Stimulated activated naive B cell treated with anti-CD40 and anti-IgM and Interleukin-4, amounts not matched to agents 10 μg/mL and 1 μg/mL and 100 μg/mL, for 72 hours (primary cell): ENCODE data around the gene FGFBP2.

ENCODE experiments used
- ATAC-seq, 2 donors: fragments of 150-1000 bp; cut with Tn5 transposase; replicated peaks; 2 replicates each; pipeline ENCODE4 v1.10.0; 2021; ENCODE audit warnings: moderate library complexity in 1 of 2
- DNase-seq: peaks from one replicate; pipeline ENCODE4 v3.0.0; 2021
- H3K27ac Mint-ChIP-seq: one replicate; pipeline ENCODE4 v1.8.0; 2022; ENCODE audit warnings: mild to moderate bottlenecking, mixed read lengths
- H3K27me3 Mint-ChIP-seq, 2 donors: one replicate each; pipeline ENCODE4 v1.8.0; 2022; ENCODE audit warnings: mixed read lengths in 2 of 2
- H3K36me3 Mint-ChIP-seq, 2 donors: one replicate each; pipeline ENCODE4 v1.8.0; 2022; ENCODE audit warnings: mixed read lengths in 2 of 2, mild to moderate bottlenecking in 1 of 2
- H3K4me1 Mint-ChIP-seq, 2 donors: one replicate each; pipeline ENCODE4 v1.8.0; 2022; ENCODE audit warnings: mixed read lengths in 2 of 2, mild to moderate bottlenecking in 1 of 2
- H3K4me3 Mint-ChIP-seq, 2 donors: one replicate each; pipeline ENCODE4 v1.8.0; 2022; ENCODE audit warnings: mild to moderate bottlenecking in 2 of 2, mixed read lengths in 2 of 2, moderate library complexity in 1 of 2
- H3K9me3 Mint-ChIP-seq, 2 donors: one replicate each; pipeline ENCODE4 v1.8.0; 2022; ENCODE audit warnings: mixed read lengths in 2 of 2, mild to moderate bottlenecking in 1 of 2

FGFBP2 gene

DNA sequence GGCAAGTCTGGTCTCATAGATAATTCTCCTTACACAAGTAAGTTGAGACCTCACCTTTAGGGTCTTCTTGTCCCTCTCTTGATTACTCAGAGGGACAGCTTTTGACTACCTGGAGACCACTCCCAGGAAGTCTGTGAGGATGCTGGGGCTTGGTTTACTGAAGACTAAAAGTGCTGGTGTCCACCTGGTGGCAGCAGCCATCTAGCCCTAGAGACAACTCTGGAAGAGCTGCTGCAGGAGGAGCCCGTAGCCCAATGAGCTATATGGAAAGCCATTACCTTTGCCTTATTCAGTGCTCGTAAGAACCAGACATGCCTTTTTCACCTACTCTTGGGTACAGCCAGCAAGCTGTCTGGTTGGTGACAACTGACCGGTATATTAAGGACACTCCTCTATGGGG is 7.3 kb downstream of the FGFBP2 start:
- DNase-seq: no peak
- H3K4me3 Mint-ChIP-seq: no peak overlapping the region
- peaks cover 7 to 10% of the 10 kb centered on the region in 2 donors for H3K9me3 Mint-ChIP-seq
- H3K27me3 Mint-ChIP-seq: no peaks in the 10 kb centered on the region
- no peak for ATAC-seq
- peaks cover 6 to 9% of the 10 kb centered on the region in 2 donors for H3K36me3 Mint-ChIP-seq
- H3K27ac Mint-ChIP-seq: no peak overlapping the region
- H3K4me1 Mint-ChIP-seq: peaks cover 15 to 30% of the 10 kb centered on the region in 2 donors

DNA sequence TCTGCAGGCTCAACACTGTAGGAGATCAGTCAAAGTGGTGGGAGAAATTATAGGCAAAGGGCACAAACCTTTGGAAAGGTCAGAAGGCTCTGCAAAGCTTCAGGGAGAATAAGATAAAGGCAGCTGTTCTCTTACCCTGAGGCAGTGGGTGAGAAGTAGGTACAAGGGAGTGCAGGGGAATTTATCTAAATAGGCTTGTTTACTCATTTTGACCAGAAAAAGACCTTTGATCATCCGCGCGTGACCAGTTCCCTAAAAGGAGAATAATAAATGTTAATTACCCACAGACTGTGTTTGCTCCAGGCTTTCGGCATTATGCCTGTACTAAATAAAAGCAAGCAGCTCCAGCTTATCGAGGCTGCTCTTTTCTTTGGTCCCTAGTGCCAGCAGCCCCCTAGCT is 9.3 kb downstream of the FGFBP2 start:
- H3K4me1 Mint-ChIP-seq: peaks cover 15 to 30% of the 10 kb centered on the region in 2 donors
- no peak for DNase-seq
- no peak overlapping the region for H3K4me3 Mint-ChIP-seq
- no peak for ATAC-seq
- peaks cover 6 to 7% of the 10 kb centered on the region in 2 donors for H3K36me3 Mint-ChIP-seq
- peaks cover 7 to 10% of the 10 kb centered on the region in 2 donors for H3K9me3 Mint-ChIP-seq
- H3K27ac Mint-ChIP-seq: no peak overlapping the region
- H3K27me3 Mint-ChIP-seq: no peaks in the 10 kb centered on the region

DNA sequence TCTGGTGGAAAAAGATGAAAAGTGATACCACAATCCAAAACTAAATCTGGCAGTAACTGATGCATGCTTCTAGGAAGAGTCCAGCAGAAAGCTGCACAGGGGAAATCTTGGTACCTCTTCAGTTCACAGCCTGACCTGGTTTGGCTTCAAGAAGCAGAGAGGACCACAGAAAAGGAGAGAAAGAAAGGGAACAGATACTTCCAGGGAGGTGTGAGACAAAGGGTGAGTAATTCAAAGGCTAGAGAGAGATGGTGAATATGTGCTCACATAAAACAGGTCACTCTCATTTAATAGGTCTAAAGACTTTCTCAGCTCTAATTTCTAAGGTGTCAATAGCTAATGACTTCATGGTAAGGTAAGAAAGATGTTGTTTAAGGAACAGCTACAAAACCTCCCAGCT is 11.2 kb downstream of the FGFBP2 start:
- no peak overlapping the region for H3K4me3 Mint-ChIP-seq
- peaks cover 0 to 4% of the 10 kb centered on the region in 2 donors for H3K27me3 Mint-ChIP-seq
- H3K4me1 Mint-ChIP-seq: peaks cover 15 to 30% of the 10 kb centered on the region in 2 donors
- H3K27ac Mint-ChIP-seq: peak overlapping the region; percentile 7
- ATAC-seq (peak; percentile 72 to 77), DNase-seq (no peak)
- H3K36me3 Mint-ChIP-seq: peaks cover 6 to 7% of the 10 kb centered on the region in 2 donors
- H3K9me3 Mint-ChIP-seq: peaks cover 7 to 10% of the 10 kb centered on the region in 2 donors

DNA sequence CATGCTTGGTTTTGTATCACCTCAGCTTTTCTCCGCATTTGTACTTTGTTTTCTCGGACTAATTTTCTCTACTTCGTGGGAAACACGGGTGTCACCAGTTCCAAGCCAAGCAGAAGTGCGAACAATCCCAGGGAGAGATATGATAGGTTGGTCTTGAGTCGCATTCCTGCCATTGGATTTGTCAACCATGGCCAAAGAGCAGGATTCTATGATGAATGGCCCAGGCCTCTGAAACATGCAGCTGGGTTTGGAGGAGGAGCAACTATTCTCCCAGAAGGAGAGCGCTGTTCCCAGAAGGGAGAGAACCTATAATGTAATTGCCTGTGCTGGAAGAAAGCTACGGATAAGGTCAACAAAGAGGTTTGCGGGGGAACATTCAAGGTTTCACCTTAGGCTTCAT is 14.1 kb downstream of the FGFBP2 start:
- no peak overlapping the region for H3K4me3 Mint-ChIP-seq
- ATAC-seq (no peak), DNase-seq (no peak)
- H3K27ac Mint-ChIP-seq: no peak overlapping the region
- H3K27me3 Mint-ChIP-seq: peaks cover 0 to 4% of the 10 kb centered on the region in 2 donors
- H3K9me3 Mint-ChIP-seq: peaks cover 0 to 2% of the 10 kb centered on the region in 2 donors
- no peaks in the 10 kb centered on the region for H3K36me3 Mint-ChIP-seq
- peaks cover 9 to 20% of the 10 kb centered on the region in 2 donors for H3K4me1 Mint-ChIP-seq

DNA sequence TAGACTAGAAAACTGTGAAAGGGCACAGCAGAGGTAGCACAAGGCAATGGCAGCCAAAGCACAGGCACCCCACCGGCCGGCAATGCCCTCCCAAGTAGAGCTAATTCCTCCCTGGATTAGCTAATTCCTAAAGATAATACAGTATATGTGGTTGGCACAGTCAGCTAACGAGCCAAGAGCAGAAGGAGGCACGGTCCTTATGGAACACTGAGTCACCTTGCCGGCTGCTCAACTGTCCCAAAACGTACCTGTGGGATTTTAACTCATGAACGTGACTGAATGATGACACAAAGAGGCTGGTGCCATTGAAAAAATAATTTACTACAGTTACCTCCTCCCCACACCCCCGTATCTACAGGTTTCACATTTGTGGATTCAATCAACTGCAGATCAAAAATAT is 15.3 kb downstream of the FGFBP2 start:
- DNase-seq (no peak), ATAC-seq (no peak)
- no peak overlapping the region for H3K4me3 Mint-ChIP-seq
- H3K36me3 Mint-ChIP-seq: no peaks in the 10 kb centered on the region
- peaks cover 8 to 14% of the 10 kb centered on the region in 2 donors for H3K4me1 Mint-ChIP-seq
- peaks cover 0 to 4% of the 10 kb centered on the region in 2 donors for H3K27me3 Mint-ChIP-seq
- H3K9me3 Mint-ChIP-seq: no peaks in the 10 kb centered on the region
- H3K27ac Mint-ChIP-seq: no peak overlapping the region

DNA sequence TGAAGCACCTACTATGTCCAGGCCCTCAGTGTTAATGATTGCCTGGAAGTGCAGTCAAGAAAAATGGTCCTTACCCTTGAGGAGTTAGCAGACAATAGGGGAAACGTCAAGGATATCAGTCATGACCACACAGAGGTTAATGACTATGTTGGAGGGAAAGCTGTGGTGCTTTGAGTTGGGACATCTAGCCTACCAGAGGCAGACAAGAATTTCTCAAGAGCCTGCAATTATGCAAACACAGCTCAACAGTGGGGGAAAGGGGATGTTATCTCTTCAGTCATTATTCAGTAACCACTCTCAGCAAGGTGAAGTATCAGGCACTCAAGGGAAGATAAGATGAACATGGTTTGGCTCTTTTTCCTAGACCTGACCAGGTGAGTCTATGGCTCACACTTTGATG is 17.5 kb downstream of the FGFBP2 start:
- H3K9me3 Mint-ChIP-seq: no peaks in the 10 kb centered on the region
- H3K27ac Mint-ChIP-seq: no peak overlapping the region
- DNase-seq (no peak), ATAC-seq (no peak)
- no peaks in the 10 kb centered on the region for H3K4me1 Mint-ChIP-seq
- H3K4me3 Mint-ChIP-seq: no peak overlapping the region
- H3K27me3 Mint-ChIP-seq: peaks cover 2 to 10% of the 10 kb centered on the region in 2 donors
- H3K36me3 Mint-ChIP-seq: no peaks in the 10 kb centered on the region

DNA sequence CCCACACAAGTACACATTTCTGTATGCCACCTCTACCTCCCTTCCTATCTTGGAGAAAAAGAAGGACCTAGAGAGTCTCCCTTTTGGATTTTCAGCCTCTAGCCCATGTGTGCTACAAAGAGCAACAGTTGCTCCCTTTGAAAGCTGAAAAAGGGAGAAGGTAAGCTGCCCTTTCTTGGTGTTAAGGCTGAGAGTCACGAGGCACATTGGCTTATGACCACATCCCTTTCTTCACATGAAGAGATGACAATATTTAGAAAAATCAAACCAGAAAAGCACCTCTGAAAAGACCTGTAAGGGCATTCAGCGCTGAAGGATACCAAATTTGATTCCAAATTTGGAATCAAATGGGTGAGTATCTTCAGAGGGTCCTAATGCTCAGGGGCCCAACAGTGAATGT is 18.1 kb downstream of the FGFBP2 start:
- no peak for DNase-seq
- no peak for ATAC-seq
- Mint-ChIP-seq H3K4me3 (no peak overlapping the region), H3K9me3 (no peaks in the 10 kb centered on the region), H3K27ac (no peak overlapping the region), H3K4me1 (no peaks in the 10 kb centered on the region), H3K27me3 (peaks cover 7 to 14% of the 10 kb centered on the region in 2 donors), H3K36me3 (no peaks in the 10 kb centered on the region)

DNA sequence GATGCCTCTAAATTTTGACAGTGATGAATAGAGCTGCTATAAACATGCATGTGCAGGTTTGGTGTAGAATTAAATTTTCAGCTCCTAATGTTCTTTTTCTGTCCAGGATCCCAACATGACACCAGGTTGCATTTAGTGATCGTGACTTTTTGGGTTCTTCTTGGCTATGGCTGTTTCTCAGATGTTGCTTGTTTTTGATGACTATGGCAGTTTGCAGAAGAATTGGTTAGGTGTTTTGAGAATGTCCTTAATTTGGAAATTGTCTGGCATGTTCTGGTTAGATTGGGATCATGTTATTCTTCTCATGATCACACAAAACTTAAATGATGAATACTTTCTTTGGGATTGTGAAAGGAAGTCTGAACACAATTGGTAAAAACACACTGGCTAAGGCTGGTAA is 20.7 kb downstream of the FGFBP2 start:
- Mint-ChIP-seq H3K36me3 (no peaks in the 10 kb centered on the region), H3K27me3 (peaks cover 7 to 10% of the 10 kb centered on the region in 2 donors), H3K4me3 (no peak overlapping the region), H3K4me1 (no peaks in the 10 kb centered on the region), H3K9me3 (no peaks in the 10 kb centered on the region), H3K27ac (no peak overlapping the region)
- ATAC-seq: no peak
- no peak for DNase-seq

DNA sequence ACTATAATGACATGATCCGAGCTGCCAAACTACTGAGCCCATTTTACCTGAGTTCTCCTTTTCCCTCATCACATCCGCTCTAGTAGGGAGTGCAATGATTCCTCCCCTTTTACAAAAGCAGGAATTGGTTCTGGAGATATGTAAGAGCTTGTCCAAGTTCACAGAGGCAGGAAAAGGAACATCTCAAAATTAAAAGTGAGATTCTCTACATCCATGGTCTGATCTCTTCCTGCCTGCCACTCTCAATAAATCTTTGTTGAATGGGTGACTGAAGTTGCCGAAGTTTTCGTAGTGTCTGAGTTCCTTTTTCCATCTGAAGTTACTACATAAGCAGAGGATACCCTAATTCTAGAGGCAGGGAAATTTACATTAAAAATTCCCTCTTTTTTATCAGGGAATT is 24.3 kb downstream of the FGFBP2 start, which contains the start of gene FGFBP1:
FGFBP1 (minus strand) TSS at position 101 of the 400 bp plus-strand sequence. CDS start 2,108 bp downstream, outside the sequence.
- DNase-seq (no peak), ATAC-seq (no peak)
- no peak within 1 kb of the TSS for H3K27ac Mint-ChIP-seq
- H3K27me3 Mint-ChIP-seq: peaks cover 7 to 10% of the 10 kb centered on the region in 2 donors
- no peaks in the 10 kb centered on the region for H3K4me1 Mint-ChIP-seq
- no peaks in the 10 kb centered on the region for H3K9me3 Mint-ChIP-seq
- H3K36me3 Mint-ChIP-seq: no peaks in the 10 kb centered on the region
- H3K4me3 Mint-ChIP-seq: no peak within 1 kb of the TSS

DNA sequence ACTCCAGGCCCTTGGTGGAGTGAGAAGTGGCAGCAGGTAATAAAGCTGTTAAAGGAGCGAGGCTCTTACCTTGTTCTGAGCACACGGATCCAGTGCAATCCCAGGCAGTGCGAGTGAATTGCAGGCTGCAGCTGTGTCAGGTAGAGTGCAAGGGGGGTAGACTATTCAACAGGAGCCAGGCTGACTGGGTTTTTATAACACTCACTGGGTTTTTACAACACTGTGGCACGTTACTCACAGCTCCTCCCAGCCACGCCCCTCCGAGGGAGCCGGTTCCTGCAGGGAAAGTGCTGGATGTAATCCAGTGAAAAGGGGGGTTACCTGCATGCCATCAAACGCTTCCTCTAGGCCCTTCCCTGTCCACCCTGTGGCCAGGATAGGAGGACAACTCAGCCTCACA is 24.8 kb downstream of the FGFBP2 start:
- H3K27me3 Mint-ChIP-seq: peaks cover 7 to 10% of the 10 kb centered on the region in 2 donors
- DNase-seq (no peak), ATAC-seq (no peak)
- H3K27ac Mint-ChIP-seq: no peak overlapping the region
- no peaks in the 10 kb centered on the region for H3K4me1 Mint-ChIP-seq
- no peaks in the 10 kb centered on the region for H3K9me3 Mint-ChIP-seq
- no peak overlapping the region for H3K4me3 Mint-ChIP-seq
- no peaks in the 10 kb centered on the region for H3K36me3 Mint-ChIP-seq

DNA sequence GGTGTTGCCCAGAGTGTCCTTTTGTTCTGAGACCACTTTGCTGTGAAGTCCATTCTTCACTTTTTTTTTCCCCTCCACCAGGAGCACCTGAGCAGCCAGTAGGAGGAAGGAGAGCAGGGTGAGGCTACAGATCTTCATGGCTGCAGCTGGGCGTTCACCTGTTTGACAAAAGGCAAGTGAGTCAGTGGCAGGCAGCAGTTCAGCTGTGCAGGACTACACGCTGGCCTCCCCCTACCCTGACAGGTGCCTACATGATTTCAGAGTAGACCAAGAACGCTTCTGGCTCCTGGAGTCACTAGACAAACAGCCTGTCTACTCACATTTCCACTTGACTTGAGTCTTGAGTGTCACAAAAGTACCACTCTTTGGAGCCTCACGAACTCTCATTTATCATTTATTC is 26.5 kb downstream of the FGFBP2 start:
- ATAC-seq: no peak

DNA sequence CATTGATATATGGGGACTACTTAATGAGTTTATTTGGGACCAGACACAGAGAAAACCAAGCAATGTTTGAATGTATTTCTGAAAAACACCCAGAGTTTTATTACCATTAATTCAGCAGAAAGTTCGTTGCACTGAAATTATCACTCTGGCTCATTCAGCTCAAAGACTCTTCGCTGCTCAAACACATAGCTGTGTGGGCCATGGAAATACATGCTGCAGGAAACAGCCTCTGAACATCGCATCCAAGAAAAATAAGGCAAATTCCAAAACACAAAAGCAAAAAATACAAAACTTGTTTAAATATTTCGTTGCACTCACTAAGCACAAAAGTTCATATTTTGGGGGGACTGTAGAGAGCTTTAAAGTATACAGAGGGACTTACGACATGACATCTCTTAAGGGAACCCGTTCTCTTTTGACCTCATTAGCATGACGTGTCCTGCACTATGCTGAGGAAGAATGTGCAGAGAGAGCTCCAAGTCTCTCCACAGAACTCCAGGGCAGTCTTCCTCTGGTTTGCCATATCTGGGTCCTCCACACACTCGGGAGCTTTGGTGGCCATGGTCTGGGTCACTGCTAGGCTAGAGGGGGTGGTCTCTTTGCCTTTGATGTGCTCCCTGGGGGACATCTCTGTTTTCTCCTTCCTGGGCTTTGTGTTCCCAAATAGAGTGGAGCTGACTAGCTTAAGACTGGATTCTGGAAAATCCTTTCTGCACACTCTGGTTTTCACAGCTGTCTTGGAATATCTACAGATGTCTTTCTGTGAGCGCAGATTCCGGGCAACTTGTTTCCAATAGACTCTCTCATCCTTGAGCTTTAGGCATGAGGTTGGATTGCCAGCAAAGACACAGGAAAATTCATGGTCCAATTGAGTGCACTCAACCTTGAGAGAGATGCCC is 27.2 kb downstream of the FGFBP2 start:
- Mint-ChIP-seq H3K4me3 (no peak overlapping the region), H3K27me3 (peaks cover 7 to 11% of the 10 kb centered on the region in 2 donors), H3K9me3 (no peaks in the 10 kb centered on the region), H3K27ac (no peak overlapping the region), H3K4me1 (peaks cover 4 to 6% of the 10 kb centered on the region in 2 donors), H3K36me3 (no peaks in the 10 kb centered on the region)
- no peak for ATAC-seq
- DNase-seq: no peak

More for the DNA sequence above, 26.5 kb downstream of the FGFBP2 start:
- Mint-ChIP-seq H3K4me1 (no peaks in the 10 kb centered on the region), H3K36me3 (no peaks in the 10 kb centered on the region), H3K27ac (no peak overlapping the region), H3K4me3 (no peak overlapping the region), H3K9me3 (no peaks in the 10 kb centered on the region), H3K27me3 (peaks cover 7 to 10% of the 10 kb centered on the region in 2 donors)
- DNase-seq: no peak

DNA sequence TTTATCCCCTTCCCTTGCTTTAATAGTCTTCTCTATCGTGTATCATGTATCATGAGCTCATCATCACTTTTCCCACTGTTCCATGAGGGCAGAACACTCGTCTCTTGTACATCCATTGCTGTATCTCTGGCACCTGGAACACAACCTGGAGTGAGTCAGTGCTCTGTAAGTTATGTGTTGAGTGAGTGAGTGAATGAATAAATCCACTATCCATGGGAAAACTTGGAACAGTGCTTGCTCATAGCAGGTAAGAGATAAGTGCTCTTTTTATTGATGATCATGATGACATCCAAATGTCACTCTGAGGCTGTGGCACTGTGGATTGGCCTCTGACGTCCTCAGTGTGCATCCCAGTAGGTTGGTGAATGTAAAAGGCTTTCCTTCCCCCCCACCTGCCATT is 28.7 kb downstream of the FGFBP2 start:
- DNase-seq (no peak), ATAC-seq (no peak)
- peaks cover 12 to 15% of the 10 kb centered on the region in 2 donors for H3K4me1 Mint-ChIP-seq
- H3K27ac Mint-ChIP-seq: no peak overlapping the region
- H3K9me3 Mint-ChIP-seq: no peaks in the 10 kb centered on the region
- H3K4me3 Mint-ChIP-seq: no peak overlapping the region
- peaks cover 0 to 5% of the 10 kb centered on the region in 2 donors for H3K27me3 Mint-ChIP-seq
- peaks cover 0 to 2% of the 10 kb centered on the region in 2 donors for H3K36me3 Mint-ChIP-seq

DNA sequence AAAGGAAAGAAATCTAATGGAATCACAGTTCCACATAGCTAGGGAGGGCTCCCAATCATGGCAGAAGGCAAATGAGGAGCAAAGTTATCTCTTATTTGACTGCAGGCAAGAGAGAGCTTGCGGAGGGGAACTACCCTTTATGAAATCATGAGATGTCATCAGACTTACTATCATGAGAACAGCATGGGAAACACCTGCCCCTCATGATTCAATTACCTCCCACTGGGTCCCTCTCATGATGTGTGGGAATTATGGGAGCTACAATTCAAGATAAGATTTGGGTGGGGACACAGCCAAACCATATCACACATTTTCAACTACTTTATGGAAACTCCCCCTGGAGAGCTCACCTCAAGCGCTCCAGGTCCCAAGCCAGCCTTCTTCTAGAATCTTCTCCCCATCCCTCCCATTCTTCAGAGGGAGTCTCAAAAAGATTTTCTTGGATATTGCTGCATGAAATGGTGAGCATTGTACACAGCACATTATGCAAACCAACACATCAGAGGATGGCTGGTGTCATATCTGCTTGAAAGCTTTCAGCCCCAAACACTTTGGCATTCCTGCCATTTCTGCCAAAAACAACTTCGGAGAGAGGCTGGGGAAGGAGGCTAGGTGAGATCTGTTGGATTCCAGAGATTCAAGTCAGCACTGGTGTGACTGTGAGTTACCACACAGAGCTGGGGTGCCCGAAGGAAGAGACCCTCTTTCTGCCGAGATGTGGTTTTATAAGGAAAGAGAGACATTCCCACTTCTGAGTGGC is 31.3 kb downstream of the FGFBP2 start:
- Mint-ChIP-seq H3K4me3 (no peak overlapping the region), H3K27me3 (peaks cover 0 to 9% of the 10 kb centered on the region in 2 donors), H3K4me1 (peaks cover 12 to 15% of the 10 kb centered on the region in 2 donors), H3K27ac (no peak overlapping the region), H3K36me3 (peaks cover 0 to 2% of the 10 kb centered on the region in 2 donors), H3K9me3 (no peaks in the 10 kb centered on the region)
- no peak for DNase-seq
- ATAC-seq: no peak
